B cell (primary cell): ENCODE data around the gene TENT5A. TPM values are rescaled to one million over a fixed set of nuclear protein-coding genes. Genes with fewer than 3 reads are reported as not detected.

Source experiments
- ATAC-seq: fragments of 200-7000 bp; cut with Tn5 transposase; one replicate; pipeline ENCODE4 v1.10.0; 2021; ENCODE audit warnings: low read depth, mild to moderate bottlenecking, moderate number of reproducible peaks, moderate library complexity
- CTCF ChIA-PET: fragments of 350-600 bp; sonication (Branson Sonifier 250); formaldehyde crosslinking; loops from one replicate; lab custom pipeline; 2021; ENCODE audit warnings: antibody characterized with exemption, inconsistent platforms; lab: Charles Lee
- POLR2A ChIA-PET: fragments of 350-600 bp; sonication (Branson Sonifier 250); formaldehyde crosslinking; loops from one replicate; lab custom pipeline; 2021; ENCODE audit warnings: antibody characterized with exemption; lab: Charles Lee
- DNase-seq: peaks from one replicate; pipeline ENCODE4 v3.0.0; 2013
- H2AFZ ChIP-seq: 2 replicates; pipeline ENCODE4 v1.6.1; 2012; ENCODE audit warnings: mild to moderate bottlenecking, low read depth, low read length; ENCODE audit not compliant: insufficient read depth, poor library complexity, severe bottlenecking
- H3K27ac ChIP-seq, 2 donors: 1 replicate in 1 of 2; 2 replicates in 1 of 2; pipeline ENCODE4 v1.5.1; 2012 to 2013; ENCODE audit warnings: low read length in 2 of 2, mild to moderate bottlenecking in 2 of 2, moderate library complexity in 1 of 2
- H3K27me3 ChIP-seq, 4 experiments: fragments of 200-600 bp in 1 of 4; sonication (generic) in 1 of 4; replicated peaks in 1 of 4; 1 replicate in 2 of 4; 2 replicates in 2 of 4; pipeline versions ENCODE4 v1.6.1 to v1.7.0; 2013 to 2016; ENCODE audit warnings: low read length in 3 of 4, mild to moderate bottlenecking in 2 of 4, mixed read lengths in 1 of 4, moderate library complexity in 1 of 4; ENCODE audit not compliant: insufficient read depth in 4 of 4, control insufficient read depth in 3 of 4; ENCODE audit errors: control extremely low read depth in 1 of 4
- H3K36me3 ChIP-seq, 2 experiments: replicated peaks in 1 of 2; 1 replicate in 1 of 2; 2 replicates in 1 of 2; pipeline versions ENCODE4 v1.6.1 to v1.7.1; 2013; ENCODE audit warnings: low read length in 1 of 2; ENCODE audit not compliant: insufficient read depth in 2 of 2, control insufficient read depth in 1 of 2; ENCODE audit errors: control extremely low read depth in 1 of 2, extremely low read depth in 1 of 2
- H3K4me1 ChIP-seq, 2 donors: fragments of 200-600 bp in 1 of 2; sonication (generic) in 1 of 2; 1 replicate in 1 of 2; 2 replicates in 1 of 2; pipeline versions ENCODE4 v1.5.1 to v1.6.1; 2013 to 2017; ENCODE audit warnings: low read length in 2 of 2; ENCODE audit not compliant: control insufficient read depth in 2 of 2, insufficient read depth in 2 of 2
- H3K4me2 ChIP-seq: replicated peaks from 2 replicates; pipeline ENCODE3; 2012; ENCODE audit warnings: mild to moderate bottlenecking, low read depth, low read length; ENCODE audit not compliant: poor library complexity, severe bottlenecking
- H3K4me3 ChIP-seq, 5 experiments: fragments of 200-600 bp in 1 of 5; sonication (generic) in 1 of 5; 1 replicate in 3 of 5; 2 replicates in 2 of 5; pipeline versions ENCODE4 v1.5.1 to v1.7.0; 2011 to 2016; ENCODE audit warnings: low read length in 4 of 5, mild to moderate bottlenecking in 4 of 5, low read depth in 2 of 5, control low read depth in 1 of 5, moderate library complexity in 1 of 5; ENCODE audit not compliant: insufficient read depth in 1 of 5; ENCODE audit errors: control extremely low read depth in 1 of 5, extremely low read depth in 1 of 5
- H3K79me2 ChIP-seq: fragments of 200-600 bp; sonication (generic); one replicate; pipeline ENCODE4 v1.6.0; 2016; ENCODE audit warnings: low read length; ENCODE audit not compliant: control insufficient read depth, insufficient read depth
- H3K9ac ChIP-seq: fragments of 200-600 bp; sonication (generic); 2 replicates; pipeline ENCODE4 v1.6.1; 2017; ENCODE audit warnings: mild to moderate bottlenecking, low read length, moderate library complexity
- H3K9me3 ChIP-seq, 3 donors: one replicate each; pipeline versions ENCODE4 v1.6.1 to v1.7.1; 2013; ENCODE audit warnings: low read length in 2 of 3; ENCODE audit not compliant: control insufficient read depth in 2 of 3, insufficient read depth in 1 of 3; ENCODE audit errors: control extremely low read depth in 1 of 3
- H4K20me1 ChIP-seq: 2 replicates; pipeline ENCODE4 v1.6.0; 2012; ENCODE audit warnings: mild to moderate bottlenecking, low read length; ENCODE audit not compliant: insufficient read depth, control insufficient read depth, poor library complexity, severe bottlenecking
- H3K27ac Mint-ChIP-seq: one replicate; pipeline ENCODE4 v1.8.0; 2021; ENCODE audit warnings: mixed read lengths
- H3K27me3 Mint-ChIP-seq: one replicate; pipeline ENCODE4 v1.8.0; 2021; ENCODE audit warnings: mixed read lengths
- H3K4me1 Mint-ChIP-seq: one replicate; pipeline ENCODE4 v1.8.0; 2021; ENCODE audit warnings: mixed read lengths
- H3K4me3 Mint-ChIP-seq: one replicate; pipeline ENCODE4 v1.8.0; 2021; ENCODE audit warnings: mixed read lengths
- H3K9me3 Mint-ChIP-seq: one replicate; pipeline ENCODE4 v1.8.0; 2022; ENCODE audit warnings: mixed read lengths; ENCODE audit not compliant: insufficient read depth
- EZH2 ChIP-seq: IDR thresholded peaks from 2 replicates; pipeline ENCODE4 v1.6.1; 2012; ENCODE audit warnings: borderline replicate concordance, low read depth, mild to moderate bottlenecking, moderate library complexity, low read length; ENCODE audit not compliant: insufficient read depth, poor library complexity, severe bottlenecking
- whole genome bisulfite sequencing: methylation state at CpG from one replicate; pipeline ENCODE4 v1.1.5; 2013; ENCODE audit warnings: missing lambda C conversion rate; ENCODE audit not compliant: insufficient coverage; 5-methylcytosine and 5-hydroxymethylcytosine counted together
- intact Hi-C: fragments of 100-400 bp; cut with micrococcal nuclease; formaldehyde crosslinking; loops from one replicate; pipeline ENCODE4 v1.10.0; 2022
- polyA plus RNA-seq: library from polyadenylated mRNA; depleted of rRNA; stranded (reverse); fragments of >200 nt; gene quantifications from 2 replicates; pipeline ENCODE4 v1.2.3, GENCODE V29; 2012
- small RNA-seq: library from RNA; depleted of rRNA; stranded (forward); fragments of <200 nt; gene quantifications from one replicate; pipeline ENCODE3, GENCODE V24; 2012; ENCODE audit warnings: low replicate concordance, low read depth; ENCODE audit not compliant: insufficient read length
- total RNA-seq, 2 donors: library from RNA; stranded (reverse); fragments of 120-200 nt in 1 of 2; gene quantifications; 1 replicate in 1 of 2; 2 replicates in 1 of 2; pipeline versions ENCODE4 v1.2.3 to v1.2.4, GENCODE V29; 2013 to 2022
- TF ChIP-seq, protein P1 (sequence below): fragments of 200-600 bp; IDR thresholded peaks from one replicate; pipeline ENCODE4 v1.8.0; 2022; ENCODE audit warnings: antibody characterized with exemption, mild to moderate bottlenecking

TENT5A gene
- total and polyA plus RNA-seq, 2 donors (not counting 1 experiment from before 2014, with no cell fraction given), result 3.9 to 9.4 TPM

- no peaks in the 10 kb centered on the region for H3K27me3 ChIP-seq
Observed at GRCh38 chr6:81697559-81697958, 54.9 kb downstream of the TENT5A start.

GRCh38 chr6:81696524-81696923 is 56.0 kb downstream of the TENT5A start:
- WGBS, result 86% methylated on average over 1 of the region's 3 CpGs
- peaks cover 3% of the 10 kb centered on the region for H3K4me1 Mint-ChIP-seq

More at GRCh38 chr6:81697559-81697958, 54.9 kb downstream of the TENT5A start:
- Histone ChIP-seq H3K4me2 (no peak overlapping the region), H3K4me1 (peaks cover 0 to 7% of the 10 kb centered on the region in 2 donors), H3K9me3 (no peaks in the 10 kb centered on the region), H3K79me2 (no peaks in the 10 kb centered on the region), H4K20me1 (no peaks in the 10 kb centered on the region), H3K4me3 (no peak overlapping the region), H3K36me3 (no peaks in the 10 kb centered on the region), H3K9ac (no peak overlapping the region), H2AFZ (no peak overlapping the region), H3K27ac (no peak overlapping the region)
- Mint-ChIP-seq H3K4me1 (peaks cover 3% of the 10 kb centered on the region), H3K9me3 (no peaks in the 10 kb centered on the region), H3K27me3 (no peaks in the 10 kb centered on the region), H3K27ac (no peak overlapping the region), H3K4me3 (no peak overlapping the region)
- ChIA-PET POLR2A (no interaction called here), CTCF (no interaction called here)
- DNase-seq (no peak), ATAC-seq (no peak)
- TF ChIP-seq, protein P1, sequence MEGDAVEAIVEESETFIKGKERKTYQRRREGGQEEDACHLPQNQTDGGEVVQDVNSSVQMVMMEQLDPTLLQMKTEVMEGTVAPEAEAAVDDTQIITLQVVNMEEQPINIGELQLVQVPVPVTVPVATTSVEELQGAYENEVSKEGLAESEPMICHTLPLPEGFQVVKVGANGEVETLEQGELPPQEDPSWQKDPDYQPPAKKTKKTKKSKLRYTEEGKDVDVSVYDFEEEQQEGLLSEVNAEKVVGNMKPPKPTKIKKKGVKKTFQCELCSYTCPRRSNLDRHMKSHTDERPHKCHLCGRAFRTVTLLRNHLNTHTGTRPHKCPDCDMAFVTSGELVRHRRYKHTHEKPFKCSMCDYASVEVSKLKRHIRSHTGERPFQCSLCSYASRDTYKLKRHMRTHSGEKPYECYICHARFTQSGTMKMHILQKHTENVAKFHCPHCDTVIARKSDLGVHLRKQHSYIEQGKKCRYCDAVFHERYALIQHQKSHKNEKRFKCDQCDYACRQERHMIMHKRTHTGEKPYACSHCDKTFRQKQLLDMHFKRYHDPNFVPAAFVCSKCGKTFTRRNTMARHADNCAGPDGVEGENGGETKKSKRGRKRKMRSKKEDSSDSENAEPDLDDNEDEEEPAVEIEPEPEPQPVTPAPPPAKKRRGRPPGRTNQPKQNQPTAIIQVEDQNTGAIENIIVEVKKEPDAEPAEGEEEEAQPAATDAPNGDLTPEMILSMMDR, result no peak
- TF ChIP-seq EZH2, result no peak
- 89% methylated on average over 3 of the region's 6 CpGs for WGBS
- intact Hi-C loops, result no loop called here

More at GRCh38 chr6:81696524-81696923, 56.0 kb downstream of the TENT5A start:
- no peak for TF ChIP-seq EZH2
- TF ChIP-seq, protein P1, result no peak
- Mint-ChIP-seq H3K9me3 (no peaks in the 10 kb centered on the region), H3K4me3 (no peak overlapping the region), H3K27me3 (no peaks in the 10 kb centered on the region), H3K27ac (no peak overlapping the region)
- no peak overlapping the region for H3K9ac ChIP-seq
- no peaks in the 10 kb centered on the region for H3K27me3 ChIP-seq
- peaks cover 0 to 7% of the 10 kb centered on the region in 2 donors for H3K4me1 ChIP-seq
- no peaks in the 10 kb centered on the region for H3K9me3 ChIP-seq
- no peak overlapping the region for H3K4me3 ChIP-seq
- H2AFZ ChIP-seq, result no peak overlapping the region
- H3K27ac ChIP-seq, result no peak overlapping the region
- H4K20me1 ChIP-seq, result no peaks in the 10 kb centered on the region
- ChIA-PET CTCF (no interaction called here), POLR2A (no interaction called here)
- DNase-seq (no peak), ATAC-seq (no peak)
- intact Hi-C loops, result no loop called here
- no peak overlapping the region for H3K4me2 ChIP-seq
- H3K79me2 ChIP-seq, result no peaks in the 10 kb centered on the region
- no peaks in the 10 kb centered on the region for H3K36me3 ChIP-seq

Small RNA genes within 50 kb of the gene (small RNA-seq; reads per million reads assigned to genes)
- gene AL078599.1 (not detected), gene RF00156 (not detected)
